Measurements from ENCODE around the gene CRIP2.

Gene CRIP2

GRCh38 chr14:105480807-105481801, 6.5 kb downstream of the CRIP2 start:
- H3K4me1 ChIP-seq (ENCODE audit: control insufficient read depth, low read length), result peaks cover 23% of the 10 kb centered on the region
- H3K27me3 ChIP-seq (ENCODE audit: control insufficient read depth, low read length), result peaks cover 50% of the 10 kb centered on the region
- no peaks in the 10 kb centered on the region for H4K20me1 ChIP-seq (ENCODE audit: control insufficient read depth, insufficient read depth, low read depth, low read length)
- H3K4me3 ChIP-seq (ENCODE audit: low read length), result peak overlapping the region; percentile 72
- H3K27ac ChIP-seq (ENCODE audit: low read depth, low read length), result no peak overlapping the region
- H3F3A ChIP-seq (ENCODE audit: control insufficient read depth, insufficient read depth), result no peaks in the 10 kb centered on the region
- peak overlapping the region; percentile 95 for H3K4me2 ChIP-seq (ENCODE audit: low read length)
- no peaks in the 10 kb centered on the region for H3K9me2 ChIP-seq (replicated peaks; ENCODE audit: control insufficient read depth, low read length)
- TF ChIP-seq CTCF (IDR thresholded peaks at IDR 0.05; ENCODE audit: low read depth, low read length, poor library complexity, severe bottlenecking), result peak; percentile 99
- no peak for TF ChIP-seq EZH2phosphoT487 (IDR thresholded peaks at IDR 0.05; ENCODE audit: borderline replicate concordance, low read length)
- no peaks in the 10 kb centered on the region for H3K79me2 ChIP-seq (ENCODE audit: control insufficient read depth, low read length)
- H3K9me3 ChIP-seq (ENCODE audit: control insufficient read depth, insufficient read depth, low read length), result no peaks in the 10 kb centered on the region
- H3K36me3 ChIP-seq (ENCODE audit: control insufficient read depth, low read length), result no peaks in the 10 kb centered on the region

- Histone ChIP-seq H3K9me2 (replicated peaks; ENCODE audit: control insufficient read depth, low read length) (no peaks in the 10 kb centered on the region), H3K27ac (ENCODE audit: low read depth, low read length) (no peak overlapping the region), H3F3A (ENCODE audit: control insufficient read depth, insufficient read depth) (no peaks in the 10 kb centered on the region), H3K9me3 (ENCODE audit: control insufficient read depth, insufficient read depth, low read length) (no peaks in the 10 kb centered on the region), H4K20me1 (ENCODE audit: control insufficient read depth, insufficient read depth, low read depth, low read length) (no peaks in the 10 kb centered on the region), H3K79me2 (ENCODE audit: control insufficient read depth, low read length) (no peaks in the 10 kb centered on the region), H3K4me3 (ENCODE audit: low read length) (peak overlapping the region; percentile 72), H3K27me3 (ENCODE audit: control insufficient read depth, low read length) (peaks cover 50% of the 10 kb centered on the region), H3K4me2 (ENCODE audit: low read length) (peak overlapping the region; percentile 95), H3K4me1 (ENCODE audit: control insufficient read depth, low read length) (peaks cover 31% of the 10 kb centered on the region), H3K36me3 (ENCODE audit: control insufficient read depth, low read length) (no peaks in the 10 kb centered on the region)
- TF ChIP-seq CTCF (IDR thresholded peaks at IDR 0.05; ENCODE audit: low read depth, low read length, poor library complexity, severe bottlenecking), result peak; percentile 48
- TF ChIP-seq EZH2phosphoT487 (IDR thresholded peaks at IDR 0.05; ENCODE audit: borderline replicate concordance, low read length), result no peak
Measured at GRCh38 chr14:105481886-105482457, 7.4 kb downstream of the CRIP2 start.

GRCh38 chr14:105482486-105483110, 8.0 kb downstream of the CRIP2 start:
- Histone ChIP-seq H3K27me3 (ENCODE audit: control insufficient read depth, low read length) (peaks cover 53% of the 10 kb centered on the region), H3K4me2 (ENCODE audit: low read length) (no peak overlapping the region; the same call in 1 of the 2 replicates), H3K27ac (ENCODE audit: low read depth, low read length) (no peak overlapping the region), H3K4me1 (ENCODE audit: control insufficient read depth, low read length) (peaks cover 38% of the 10 kb centered on the region), H3K9me2 (replicated peaks; ENCODE audit: control insufficient read depth, low read length) (no peaks in the 10 kb centered on the region), H3K4me3 (ENCODE audit: low read length) (no peak overlapping the region), H3K36me3 (ENCODE audit: control insufficient read depth, low read length) (no peaks in the 10 kb centered on the region), H3F3A (ENCODE audit: control insufficient read depth, insufficient read depth) (no peaks in the 10 kb centered on the region), H3K9me3 (ENCODE audit: control insufficient read depth, insufficient read depth, low read length) (no peaks in the 10 kb centered on the region), H4K20me1 (ENCODE audit: control insufficient read depth, insufficient read depth, low read depth, low read length) (no peaks in the 10 kb centered on the region), H3K79me2 (ENCODE audit: control insufficient read depth, low read length) (no peaks in the 10 kb centered on the region)
- TF ChIP-seq CTCF (IDR thresholded peaks at IDR 0.05; ENCODE audit: low read depth, low read length, poor library complexity, severe bottlenecking), result no peak
- no peak for TF ChIP-seq EZH2phosphoT487 (IDR thresholded peaks at IDR 0.05; ENCODE audit: borderline replicate concordance, low read length)
